SK-N-MC (cell line): ENCODE results near the gene KRTAP4-4.

Experiments
- EZH2 ChIP-seq: fragments of 200-600 bp; sonication (generic); IDR thresholded peaks from one replicate; pipeline ENCODE4 v1.6.1; 2017; ENCODE audit warnings: antibody characterized with exemption
- FOXP2 ChIP-seq: optimal IDR thresholded peaks from 2 replicates; pipeline ENCODE3; 2011; ENCODE audit warnings: mild to moderate bottlenecking, moderate library complexity; ENCODE audit not compliant: insufficient read depth; ENCODE audit errors: extremely low read length, control extremely low read depth
- POLR2AphosphoS5 ChIP-seq: IDR thresholded peaks from 2 replicates; pipeline ENCODE4 v1.6.1; 2012; ENCODE audit warnings: mild to moderate bottlenecking, low read depth, low read length, borderline replicate concordance

DNA sequence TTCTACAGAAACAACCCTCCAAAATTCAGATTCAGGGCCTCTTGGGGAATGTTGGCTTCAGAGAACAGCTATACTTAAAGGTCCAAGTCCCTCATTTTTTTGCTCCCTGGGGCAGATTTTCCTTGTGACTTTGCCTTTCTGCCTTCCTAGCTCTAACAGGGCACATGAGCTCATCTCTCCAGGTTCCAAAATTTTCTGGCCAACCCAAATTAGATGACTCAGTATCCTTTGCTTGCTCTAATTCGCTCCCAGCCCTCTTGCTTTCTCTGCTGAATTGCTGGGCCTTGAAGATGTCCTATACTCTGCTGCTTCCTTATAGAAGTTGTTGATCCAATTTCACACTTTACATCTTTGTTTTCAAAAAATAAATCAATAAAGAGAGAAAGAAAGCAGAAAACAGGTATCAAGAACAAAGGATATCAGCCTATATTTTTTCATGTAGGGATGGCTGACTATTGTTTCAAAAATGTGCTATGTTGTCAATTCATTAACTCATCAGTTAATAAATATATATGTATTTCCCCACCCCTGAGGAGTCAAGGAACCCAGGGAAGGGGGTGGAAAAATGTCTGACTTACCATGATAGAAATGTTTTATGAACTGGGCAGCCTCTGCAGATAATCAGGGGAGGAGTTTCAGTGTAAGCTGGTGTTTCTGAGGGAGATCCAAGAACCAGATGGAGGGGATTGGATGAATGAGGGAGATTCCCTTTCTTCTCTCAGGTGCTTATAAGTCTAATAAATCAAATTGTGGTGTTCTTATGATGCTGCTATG, 18.5 kb upstream of the KRTAP4-4 start:
- no peak for TF ChIP-seq EZH2
- no peak for TF ChIP-seq POLR2AphosphoS5
- TF ChIP-seq FOXP2, result no peak
